Tibial artery (tissue), 4 donors: ENCODE data around the gene FARS2.

Experiments used
- DNase-seq, 2 donors: peaks; one replicate each; pipeline ENCODE4 v3.0.0-alpha.2; 2019
- H3K27ac ChIP-seq, 2 donors: fragments of 200-600 bp; sonication (generic) in 1 of 2; 1 replicate in 1 of 2; 2 replicates in 1 of 2; pipeline ENCODE4 v1.5.1; 2018 to 2019; ENCODE audit warnings: mild to moderate bottlenecking in 1 of 2
- H3K27me3 ChIP-seq, 2 donors: fragments of 200-600 bp; sonication (generic) in 1 of 2; one replicate each; pipeline versions ENCODE4 v1.5.1 to v1.6.0; 2016 to 2019
- H3K36me3 ChIP-seq, 3 donors: fragments of 200-600 bp; sonication (generic) in 2 of 3; one replicate each; pipeline ENCODE4 v1.5.1; 2016 to 2019; ENCODE audit warnings: mild to moderate bottlenecking in 2 of 3
- H3K4me1 ChIP-seq, 4 donors: fragments of 200-600 bp; sonication (generic) in 2 of 4; 1 replicate in 3 of 4; 2 replicates in 1 of 4; pipeline ENCODE4 v1.5.1; 2016 to 2019
- H3K4me3 ChIP-seq, 2 donors: fragments of 200-600 bp; sonication (generic) in 1 of 2; 1 replicate in 1 of 2; 2 replicates in 1 of 2; pipeline ENCODE4 v1.5.1; 2018 to 2019; ENCODE audit warnings: mild to moderate bottlenecking in 2 of 2
- H3K9me3 ChIP-seq, 3 donors: fragments of 200-600 bp; sonication (generic) in 1 of 3; one replicate each; pipeline ENCODE4 v1.5.1; 2016 to 2019
- CTCF ChIP-seq, 2 experiments: fragments of 200-600 bp in 1 of 2; fragments of 450-650 bp in 1 of 2; IDR thresholded peaks; one replicate each; pipeline ENCODE4 v1.5.1; 2017 to 2019; ENCODE audit warnings: antibody characterized with exemption in 2 of 2, mild to moderate bottlenecking in 1 of 2, moderate library complexity in 1 of 2
- intact Hi-C: fragments of 100-400 bp; cut with DNase I; formaldehyde crosslinking; loops from one replicate; pipeline ENCODE4 v1.15.0; 2023; ENCODE audit warnings: low total_unique reads

FARS2 gene

GRCh38 chr6:5271926-5272325 is 10.6 kb downstream of the FARS2 start:
- Histone ChIP-seq H3K4me1 (no peaks in the 10 kb centered on the region), H3K4me3 (no peak overlapping the region), H3K27ac (no peak overlapping the region), H3K9me3 (no peaks in the 10 kb centered on the region), H3K36me3 (no peaks in the 10 kb centered on the region), H3K27me3 (no peaks in the 10 kb centered on the region)
- TF ChIP-seq CTCF (IDR thresholded peaks at IDR 0.05), result no peak
- intact Hi-C loops, result no loop called here
- DNase-seq, result no peak

- no peaks in the 10 kb centered on the region for H3K4me1 ChIP-seq
- DNase-seq, result no peak
- H3K36me3 ChIP-seq, result no peaks in the 10 kb centered on the region
- H3K4me3 ChIP-seq, result no peak overlapping the region
- intact Hi-C loops, result no loop called here
- no peaks in the 10 kb centered on the region for H3K9me3 ChIP-seq
- TF ChIP-seq CTCF (IDR thresholded peaks at IDR 0.05), result no peak
- no peak overlapping the region for H3K27ac ChIP-seq
- H3K27me3 ChIP-seq, result no peaks in the 10 kb centered on the region
Observed at GRCh38 chr6:5274231-5274630, 12.9 kb downstream of the FARS2 start.

GRCh38 chr6:5275497-5275896 is 14.2 kb downstream of the FARS2 start:
- intact Hi-C loops, result no loop called here
- Histone ChIP-seq H3K36me3 (no peaks in the 10 kb centered on the region), H3K4me1 (no peaks in the 10 kb centered on the region), H3K27me3 (no peaks in the 10 kb centered on the region), H3K9me3 (no peaks in the 10 kb centered on the region), H3K4me3 (no peak overlapping the region), H3K27ac (no peak overlapping the region)
- DNase-seq, result no peak
- TF ChIP-seq CTCF (IDR thresholded peaks at IDR 0.05), result no peak

GRCh38 chr6:5276581-5276980 is 15.3 kb downstream of the FARS2 start:
- no peaks in the 10 kb centered on the region for H3K9me3 ChIP-seq
- no peak overlapping the region for H3K4me3 ChIP-seq
- H3K27me3 ChIP-seq, result no peaks in the 10 kb centered on the region
- H3K36me3 ChIP-seq, result no peaks in the 10 kb centered on the region
- no peaks in the 10 kb centered on the region for H3K4me1 ChIP-seq
- no peak for DNase-seq
- no peak for TF ChIP-seq CTCF (IDR thresholded peaks at IDR 0.05)
- intact Hi-C loops, result no loop called here
- H3K27ac ChIP-seq, result no peak overlapping the region

GRCh38 chr6:5277589-5277988 is 16.3 kb downstream of the FARS2 start:
- Histone ChIP-seq H3K4me1 (no peaks in the 10 kb centered on the region), H3K27me3 (no peaks in the 10 kb centered on the region), H3K4me3 (no peak overlapping the region), H3K36me3 (no peaks in the 10 kb centered on the region), H3K9me3 (no peaks in the 10 kb centered on the region), H3K27ac (no peak overlapping the region)
- TF ChIP-seq CTCF (IDR thresholded peaks at IDR 0.05), result no peak
- DNase-seq, result no peak
- intact Hi-C loops, result no loop called here

- Histone ChIP-seq H3K27me3 (no peaks in the 10 kb centered on the region), H3K9me3 (no peaks in the 10 kb centered on the region), H3K27ac (no peak overlapping the region), H3K4me3 (no peak overlapping the region), H3K4me1 (no peaks in the 10 kb centered on the region), H3K36me3 (no peaks in the 10 kb centered on the region)
- no peak for DNase-seq
- no peak for TF ChIP-seq CTCF (IDR thresholded peaks at IDR 0.05)
- intact Hi-C loops, result no loop called here
Observed at GRCh38 chr6:5278047-5278446, 16.7 kb downstream of the FARS2 start.
